Left ventricle myocardium inferior (tissue), 1 donor: ENCODE results near the gene FAM107B. TPM values are rescaled to one million over a fixed set of nuclear protein-coding genes. Genes with fewer than 3 reads are reported as not detected.

Source experiments
- DNase-seq: peaks from one replicate; pipeline ENCODE4 v3.0.0-alpha.2; 2020
- H3K27ac ChIP-seq: fragments of 200-600 bp; replicated peaks from 2 replicates; pipeline ENCODE4 v1.8.0; 2021
- H3K27me3 ChIP-seq: fragments of 200-600 bp; 2 replicates; pipeline ENCODE4 v1.8.0; 2021; ENCODE audit warnings: low read depth
- H3K36me3 ChIP-seq: fragments of 200-600 bp; 2 replicates; pipeline ENCODE4 v1.8.0; 2021
- H3K4me1 ChIP-seq: fragments of 200-600 bp; 2 replicates; pipeline ENCODE4 v1.8.0; 2021
- H3K4me3 ChIP-seq: fragments of 200-600 bp; 2 replicates; pipeline ENCODE4 v1.8.0; 2021; ENCODE audit warnings: mild to moderate bottlenecking, moderate library complexity
- H3K9me3 ChIP-seq: fragments of 200-600 bp; replicated peaks from 2 replicates; pipeline ENCODE4 v1.8.0; 2021
- intact Hi-C: fragments of 100-400 bp; cut with micrococcal nuclease; formaldehyde crosslinking; loops from one replicate; pipeline ENCODE4 v1.11.0; 2022
- total RNA-seq: library from RNA; stranded (reverse); fragmentation: NEBNext Ultra II Directional; extraction: Animal tissue kit (Norgen Biotek cat#: 25700); gene quantifications from one replicate; pipeline ENCODE4 v1.2.1, GENCODE V29; 2021
- TF ChIP-seq, protein P1 (sequence below): fragments of 200-600 bp; IDR thresholded peaks from 2 replicates; pipeline ENCODE4 v1.8.0; 2021; ENCODE audit warnings: antibody characterized with exemption, mild to moderate bottlenecking, borderline replicate concordance
- donor health status: DM: no; HTN: yes; CAD: no; lungs with severe emphysema.

Gene FAM107B
- total RNA-seq, 1 donor from 2014 or later, result 4.7 TPM

DNA sequence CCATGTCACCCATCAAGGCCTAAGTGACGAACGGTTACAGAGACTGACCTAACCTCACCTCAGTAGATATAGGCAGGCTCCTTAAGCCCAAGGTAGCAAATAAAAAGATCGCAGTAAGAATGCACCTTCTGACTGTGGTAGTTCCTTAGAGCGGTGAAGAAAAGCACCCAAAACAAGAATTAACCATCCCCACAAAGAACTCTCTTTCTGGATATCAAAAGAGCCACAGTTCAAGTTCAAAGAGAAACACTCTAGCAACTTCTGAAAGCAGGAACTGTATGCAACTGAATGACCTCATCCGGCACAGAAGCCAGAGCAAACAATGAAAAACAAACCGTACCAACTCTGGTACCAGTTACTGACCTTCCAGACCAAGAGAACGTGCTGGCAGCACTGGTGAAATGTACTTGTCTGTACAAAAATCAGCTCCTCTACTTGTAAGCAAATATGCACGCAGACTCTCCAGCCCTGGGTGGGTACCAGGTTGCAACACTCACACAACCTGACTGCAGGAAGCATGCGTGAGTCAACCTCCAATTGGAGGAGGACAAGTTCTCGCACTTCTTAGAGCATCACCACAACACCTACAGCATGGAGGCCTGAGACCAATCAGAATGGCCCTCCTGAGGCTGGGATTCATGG, 202.7 kb downstream of the FAM107B start:
- Histone ChIP-seq H3K27me3 (no peaks in the 10 kb centered on the region), H3K4me1 (peaks cover 3% of the 10 kb centered on the region), H3K4me3 (no peak overlapping the region), H3K9me3 (no peaks in the 10 kb centered on the region), H3K36me3 (no peaks in the 10 kb centered on the region), H3K27ac (no peak overlapping the region)
- no peak for DNase-seq
- intact Hi-C loops, result no loop called here
- TF ChIP-seq, protein P1, sequence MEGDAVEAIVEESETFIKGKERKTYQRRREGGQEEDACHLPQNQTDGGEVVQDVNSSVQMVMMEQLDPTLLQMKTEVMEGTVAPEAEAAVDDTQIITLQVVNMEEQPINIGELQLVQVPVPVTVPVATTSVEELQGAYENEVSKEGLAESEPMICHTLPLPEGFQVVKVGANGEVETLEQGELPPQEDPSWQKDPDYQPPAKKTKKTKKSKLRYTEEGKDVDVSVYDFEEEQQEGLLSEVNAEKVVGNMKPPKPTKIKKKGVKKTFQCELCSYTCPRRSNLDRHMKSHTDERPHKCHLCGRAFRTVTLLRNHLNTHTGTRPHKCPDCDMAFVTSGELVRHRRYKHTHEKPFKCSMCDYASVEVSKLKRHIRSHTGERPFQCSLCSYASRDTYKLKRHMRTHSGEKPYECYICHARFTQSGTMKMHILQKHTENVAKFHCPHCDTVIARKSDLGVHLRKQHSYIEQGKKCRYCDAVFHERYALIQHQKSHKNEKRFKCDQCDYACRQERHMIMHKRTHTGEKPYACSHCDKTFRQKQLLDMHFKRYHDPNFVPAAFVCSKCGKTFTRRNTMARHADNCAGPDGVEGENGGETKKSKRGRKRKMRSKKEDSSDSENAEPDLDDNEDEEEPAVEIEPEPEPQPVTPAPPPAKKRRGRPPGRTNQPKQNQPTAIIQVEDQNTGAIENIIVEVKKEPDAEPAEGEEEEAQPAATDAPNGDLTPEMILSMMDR, result no peak

DNA sequence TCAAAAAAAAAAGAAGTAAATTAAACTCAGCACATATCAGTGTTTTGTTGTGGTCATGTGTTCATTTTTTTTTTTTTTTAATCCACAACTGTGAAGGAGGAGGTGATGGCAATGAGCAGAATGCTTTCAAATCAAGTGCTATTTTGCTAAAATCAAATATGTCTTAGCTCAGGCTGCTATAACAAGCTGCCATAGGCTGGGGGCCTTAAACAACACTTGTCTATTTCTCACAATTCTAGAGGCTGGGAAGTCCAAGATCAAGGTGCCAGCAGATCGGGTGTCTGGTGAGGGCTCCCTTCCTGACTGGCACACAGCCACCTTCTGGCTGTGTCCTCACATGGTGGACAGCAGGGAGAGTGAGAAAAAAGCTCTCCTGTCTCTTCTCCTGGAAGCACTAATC, 203.9 kb downstream of the FAM107B start:
- Histone ChIP-seq H3K27me3 (no peaks in the 10 kb centered on the region), H3K4me1 (peaks cover 3% of the 10 kb centered on the region), H3K4me3 (no peak overlapping the region), H3K27ac (no peak overlapping the region), H3K36me3 (no peaks in the 10 kb centered on the region), H3K9me3 (peaks cover 5% of the 10 kb centered on the region)
- intact Hi-C loops, result no loop called here
- no peak for DNase-seq
- TF ChIP-seq, protein P1, result no peak

DNA sequence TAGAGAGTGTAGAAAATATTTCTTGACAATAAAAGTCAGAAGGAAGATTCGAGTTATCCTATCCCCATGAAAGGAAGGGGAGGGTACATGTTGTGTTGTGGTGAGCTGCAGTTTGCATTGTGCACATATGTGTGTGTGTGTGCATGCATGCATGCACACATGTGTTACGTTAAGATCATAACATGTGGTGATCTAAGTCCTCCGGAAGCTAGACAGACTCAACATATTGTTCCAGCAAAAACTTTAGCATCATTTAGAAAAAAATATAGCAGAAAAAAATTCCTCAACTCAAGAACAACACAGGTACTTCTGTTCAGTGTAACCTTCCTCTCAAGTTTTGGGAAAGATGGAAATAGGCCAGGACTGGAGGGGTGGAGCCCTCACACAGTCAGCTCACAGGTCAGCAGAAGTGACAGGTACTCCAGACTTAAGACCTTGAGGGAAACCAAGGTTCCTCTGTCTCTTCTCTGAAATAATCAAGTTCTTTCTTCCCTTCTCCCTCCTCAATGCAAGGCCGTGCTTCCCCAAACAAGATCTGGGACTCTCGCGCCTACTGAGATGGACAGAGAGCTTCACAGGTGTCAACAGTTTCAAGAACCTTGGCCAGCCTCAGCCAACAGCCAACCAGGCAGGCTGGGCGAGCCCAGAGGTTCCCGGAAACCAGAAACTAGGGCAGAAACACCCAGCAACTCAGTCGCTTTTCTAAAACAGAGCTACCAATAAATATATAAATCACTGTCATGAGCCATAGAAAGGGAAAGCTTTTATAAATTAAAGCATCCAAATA, 205.2 kb downstream of the FAM107B start:
- H3K36me3 ChIP-seq, result no peaks in the 10 kb centered on the region
- intact Hi-C loops, result no loop called here
- no peak overlapping the region for H3K27ac ChIP-seq
- no peak for DNase-seq
- H3K4me3 ChIP-seq, result no peak overlapping the region
- H3K9me3 ChIP-seq, result peaks cover 5% of the 10 kb centered on the region
- TF ChIP-seq, protein P1, result no peak
- H3K27me3 ChIP-seq, result no peaks in the 10 kb centered on the region
- H3K4me1 ChIP-seq, result peaks cover 3% of the 10 kb centered on the region

DNA sequence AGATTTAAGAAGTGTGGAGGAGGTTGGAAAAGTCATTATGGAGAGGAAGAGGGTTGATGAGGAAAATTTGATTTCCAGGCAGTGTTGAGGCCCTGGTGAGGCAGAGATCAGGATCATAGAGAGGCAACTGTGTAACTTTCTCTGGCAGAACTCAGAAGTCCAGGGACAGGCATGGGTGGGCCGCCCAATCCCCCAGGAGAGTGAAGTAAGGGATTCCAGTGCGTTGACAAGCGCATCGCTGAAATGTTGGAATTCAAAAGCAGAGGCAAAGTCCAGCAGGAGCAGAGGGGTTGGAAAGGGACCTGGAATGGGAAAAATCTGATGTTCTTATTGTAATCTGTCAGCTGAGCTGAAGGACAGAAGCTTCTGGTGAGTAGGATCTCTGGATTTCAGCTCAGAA, 207.3 kb downstream of the FAM107B start:
- Histone ChIP-seq H3K4me1 (peaks cover 3% of the 10 kb centered on the region), H3K9me3 (peaks cover 5% of the 10 kb centered on the region), H3K36me3 (no peaks in the 10 kb centered on the region), H3K27ac (no peak overlapping the region), H3K27me3 (no peaks in the 10 kb centered on the region), H3K4me3 (no peak overlapping the region)
- intact Hi-C loops, result no loop called here
- TF ChIP-seq, protein P1, result no peak
- no peak for DNase-seq

DNA sequence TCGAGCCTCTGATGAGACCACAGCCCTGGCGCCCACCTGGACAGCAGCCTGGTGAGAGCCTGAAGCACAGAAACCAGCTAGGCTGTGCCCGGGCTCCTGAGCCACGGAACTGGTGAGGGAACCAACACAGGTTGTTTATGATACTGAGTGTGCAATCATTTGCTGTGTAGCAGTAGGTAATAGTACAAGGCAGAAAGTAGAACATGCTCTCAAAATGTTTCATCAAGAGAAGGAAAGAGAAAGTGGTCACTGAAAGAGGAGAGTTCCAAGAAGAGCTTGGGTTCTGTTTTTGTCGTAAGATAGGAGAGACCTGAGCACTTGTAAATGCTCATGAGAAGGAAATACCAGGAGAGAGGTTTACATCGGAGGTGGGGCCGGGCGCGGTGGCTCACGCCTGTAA, 208.2 kb downstream of the FAM107B start:
- TF ChIP-seq, protein P1, result no peak
- DNase-seq, result no peak
- peaks cover 3% of the 10 kb centered on the region for H3K4me1 ChIP-seq
- H3K9me3 ChIP-seq, result peaks cover 5% of the 10 kb centered on the region
- no peaks in the 10 kb centered on the region for H3K27me3 ChIP-seq
- intact Hi-C loops, result no loop called here
- H3K27ac ChIP-seq, result no peak overlapping the region
- H3K4me3 ChIP-seq, result no peak overlapping the region
- no peaks in the 10 kb centered on the region for H3K36me3 ChIP-seq
